Prostate gland (tissue), 2 donors: ENCODE data around the gene ABHD16A.
A peak's percentile ranks its signal among the peaks of the same experiment; 100 is the strongest.

ENCODE experiments used
- POLR2A ChIP-seq: fragments of 450-650 bp; IDR thresholded peaks from one replicate; pipeline ENCODE4 v1.6.1; 2016; ENCODE audit warnings: antibody characterized with exemption, mild to moderate bottlenecking
- POLR2AphosphoS5 ChIP-seq: sonication (generic); formaldehyde crosslinking; IDR thresholded peaks from one replicate; pipeline ENCODE4 v1.6.1; 2017; ENCODE audit warnings: antibody characterized with exemption
- TF ChIP-seq, protein P1 (sequence below), 4 experiments: fragments of 200-600 bp in 2 of 4; fragments of 450-650 bp in 2 of 4; sonication (generic) in 2 of 4; IDR thresholded peaks; 1 replicate in 3 of 4; 2 replicates in 1 of 4; pipeline ENCODE4 v1.5.1; 2016 to 2019; ENCODE audit warnings: antibody characterized with exemption in 4 of 4, mild to moderate bottlenecking in 2 of 4, moderate library complexity in 2 of 4

DNA sequence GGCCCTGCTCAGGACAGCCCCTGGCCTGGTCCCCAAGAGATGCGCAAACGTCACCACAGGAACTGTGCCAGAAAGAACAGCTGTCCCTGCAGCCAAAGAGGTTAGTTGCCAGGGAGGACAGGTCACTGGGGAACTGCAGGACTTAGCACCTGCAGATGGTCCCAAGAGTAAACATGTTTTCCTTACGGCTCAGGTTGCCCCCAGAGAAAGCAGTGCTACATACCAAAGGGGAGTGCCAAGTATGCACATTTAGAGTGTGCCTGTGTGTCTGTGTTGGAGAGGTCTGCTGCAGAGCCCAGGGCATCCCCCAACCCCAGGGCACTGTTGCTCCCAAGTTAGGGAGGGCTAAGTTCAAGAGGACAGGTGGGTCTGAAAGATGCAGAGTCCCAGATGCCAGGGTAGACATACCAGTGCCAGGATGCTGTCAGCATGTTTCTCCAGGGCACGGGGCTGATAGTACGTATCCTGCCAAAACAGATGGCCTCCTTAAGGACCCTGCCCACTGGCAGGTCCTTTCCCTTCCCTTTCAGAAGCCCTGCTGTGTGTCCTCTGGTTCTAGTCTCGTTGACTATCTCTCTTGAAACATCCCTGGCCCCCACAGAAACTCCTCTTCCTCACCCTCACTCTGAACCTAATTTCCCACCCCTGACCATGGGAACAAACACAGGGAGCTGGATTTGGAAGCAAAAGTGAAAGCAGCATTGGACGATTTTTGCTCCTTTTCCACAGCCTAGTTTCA, 1.3 kb downstream of the ABHD16A start:
- TF ChIP-seq POLR2A (no peak), POLR2AphosphoS5 (peak; percentile 5)
- TF ChIP-seq, protein P1, sequence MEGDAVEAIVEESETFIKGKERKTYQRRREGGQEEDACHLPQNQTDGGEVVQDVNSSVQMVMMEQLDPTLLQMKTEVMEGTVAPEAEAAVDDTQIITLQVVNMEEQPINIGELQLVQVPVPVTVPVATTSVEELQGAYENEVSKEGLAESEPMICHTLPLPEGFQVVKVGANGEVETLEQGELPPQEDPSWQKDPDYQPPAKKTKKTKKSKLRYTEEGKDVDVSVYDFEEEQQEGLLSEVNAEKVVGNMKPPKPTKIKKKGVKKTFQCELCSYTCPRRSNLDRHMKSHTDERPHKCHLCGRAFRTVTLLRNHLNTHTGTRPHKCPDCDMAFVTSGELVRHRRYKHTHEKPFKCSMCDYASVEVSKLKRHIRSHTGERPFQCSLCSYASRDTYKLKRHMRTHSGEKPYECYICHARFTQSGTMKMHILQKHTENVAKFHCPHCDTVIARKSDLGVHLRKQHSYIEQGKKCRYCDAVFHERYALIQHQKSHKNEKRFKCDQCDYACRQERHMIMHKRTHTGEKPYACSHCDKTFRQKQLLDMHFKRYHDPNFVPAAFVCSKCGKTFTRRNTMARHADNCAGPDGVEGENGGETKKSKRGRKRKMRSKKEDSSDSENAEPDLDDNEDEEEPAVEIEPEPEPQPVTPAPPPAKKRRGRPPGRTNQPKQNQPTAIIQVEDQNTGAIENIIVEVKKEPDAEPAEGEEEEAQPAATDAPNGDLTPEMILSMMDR (IDR thresholded peaks at IDR 0.05), result no peak
